Suprapubic skin (tissue), 4 donors: ENCODE measurements around the gene GSTT2B.

Experiments used
- EP300 ChIP-seq: sonication (generic); formaldehyde crosslinking; IDR thresholded peaks from one replicate; pipeline ENCODE4 v1.6.1; 2017; ENCODE audit warnings: antibody characterized with exemption
- POLR2A ChIP-seq, 2 donors: fragments of 450-650 bp; IDR thresholded peaks; one replicate each; pipeline ENCODE4 v1.6.1; 2017; ENCODE audit warnings: antibody characterized with exemption in 2 of 2, mild to moderate bottlenecking in 2 of 2, moderate library complexity in 2 of 2
- POLR2AphosphoS5 ChIP-seq, 3 donors: sonication (generic); formaldehyde crosslinking; IDR thresholded peaks; one replicate each; pipeline ENCODE4 v1.6.1; 2017; ENCODE audit warnings: antibody characterized with exemption in 3 of 3
- TF ChIP-seq, protein P1 (sequence below), 2 donors: fragments of 200-600 bp in 1 of 2; fragments of 450-650 bp in 1 of 2; sonication (generic) in 1 of 2; IDR thresholded peaks; one replicate each; pipeline ENCODE4 v1.5.1; 2016 to 2019; ENCODE audit warnings: antibody characterized with exemption in 2 of 2, mild to moderate bottlenecking in 1 of 2, moderate library complexity in 1 of 2

DNA sequence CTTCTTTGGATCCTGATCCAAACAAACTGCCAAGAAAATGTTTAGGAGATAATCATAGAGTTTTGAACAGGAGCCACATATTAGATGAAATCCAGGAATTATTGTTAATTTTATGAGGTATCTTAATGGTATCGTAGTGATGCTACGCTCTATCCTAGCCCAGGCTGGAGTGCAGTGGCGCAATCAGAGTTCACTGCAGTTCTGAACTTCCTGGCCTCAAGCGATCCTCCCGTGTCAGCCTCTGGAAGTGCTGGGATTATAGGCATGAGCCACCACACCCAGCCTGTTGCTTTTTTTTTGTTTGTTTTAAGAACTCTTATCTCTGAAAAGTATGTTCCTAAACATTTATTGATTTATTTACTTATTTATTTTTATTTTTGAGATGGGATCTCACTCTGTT, 41.9 kb upstream of the GSTT2B start:
- TF ChIP-seq POLR2A (IDR thresholded peaks at IDR 0.05) = no peak
- TF ChIP-seq, protein P1, sequence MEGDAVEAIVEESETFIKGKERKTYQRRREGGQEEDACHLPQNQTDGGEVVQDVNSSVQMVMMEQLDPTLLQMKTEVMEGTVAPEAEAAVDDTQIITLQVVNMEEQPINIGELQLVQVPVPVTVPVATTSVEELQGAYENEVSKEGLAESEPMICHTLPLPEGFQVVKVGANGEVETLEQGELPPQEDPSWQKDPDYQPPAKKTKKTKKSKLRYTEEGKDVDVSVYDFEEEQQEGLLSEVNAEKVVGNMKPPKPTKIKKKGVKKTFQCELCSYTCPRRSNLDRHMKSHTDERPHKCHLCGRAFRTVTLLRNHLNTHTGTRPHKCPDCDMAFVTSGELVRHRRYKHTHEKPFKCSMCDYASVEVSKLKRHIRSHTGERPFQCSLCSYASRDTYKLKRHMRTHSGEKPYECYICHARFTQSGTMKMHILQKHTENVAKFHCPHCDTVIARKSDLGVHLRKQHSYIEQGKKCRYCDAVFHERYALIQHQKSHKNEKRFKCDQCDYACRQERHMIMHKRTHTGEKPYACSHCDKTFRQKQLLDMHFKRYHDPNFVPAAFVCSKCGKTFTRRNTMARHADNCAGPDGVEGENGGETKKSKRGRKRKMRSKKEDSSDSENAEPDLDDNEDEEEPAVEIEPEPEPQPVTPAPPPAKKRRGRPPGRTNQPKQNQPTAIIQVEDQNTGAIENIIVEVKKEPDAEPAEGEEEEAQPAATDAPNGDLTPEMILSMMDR (IDR thresholded peaks at IDR 0.05) = no peak
- TF ChIP-seq POLR2AphosphoS5 (IDR thresholded peaks at IDR 0.05) = no peak
- TF ChIP-seq EP300 = no peak
